HG02588 (cell line): ENCODE results near the gene CTSW.

Experiments
- ATAC-seq: cut with Tn5 transposase; IDR thresholded peaks from one replicate; pipeline ENCODE4 v1.9.1; 2021; ENCODE audit warnings: mild to moderate bottlenecking, moderate library complexity; ENCODE audit not compliant: unreplicated experiment

The CTSW gene

GRCh38 chr11:65866509-65867283 is 12.9 kb upstream of the CTSW start:
- ATAC-seq: no peak

- no peak for ATAC-seq
Measured at GRCh38 chr11:65867284-65868071, 12.2 kb upstream of the CTSW start.

- ATAC-seq: no peak
Measured at GRCh38 chr11:65868076-65868667, 11.5 kb upstream of the CTSW start.

- ATAC-seq: no peak
Measured at GRCh38 chr11:65868907-65869306, 10.7 kb upstream of the CTSW start.

- no peak for ATAC-seq
Measured at GRCh38 chr11:65869643-65870306, 9.9 kb upstream of the CTSW start.

DNA sequence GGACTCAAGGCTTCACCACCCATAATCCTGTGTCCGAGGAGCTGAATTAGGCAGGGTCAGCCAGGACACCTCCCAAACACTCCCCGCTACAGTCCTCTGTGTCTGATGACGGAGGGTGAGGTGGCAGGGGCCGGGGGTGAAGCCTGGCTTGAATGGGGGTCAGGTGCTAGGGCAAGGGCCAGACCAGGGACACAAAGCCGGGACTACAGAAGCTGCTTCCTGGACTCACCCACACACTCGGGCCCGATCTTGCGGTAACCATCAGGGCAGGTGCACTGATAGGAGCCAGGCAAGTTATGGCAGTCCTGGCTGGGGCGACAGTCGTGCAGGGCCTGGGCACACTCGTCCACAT is 9.4 kb upstream of the CTSW start:
- ATAC-seq: no peak

DNA sequence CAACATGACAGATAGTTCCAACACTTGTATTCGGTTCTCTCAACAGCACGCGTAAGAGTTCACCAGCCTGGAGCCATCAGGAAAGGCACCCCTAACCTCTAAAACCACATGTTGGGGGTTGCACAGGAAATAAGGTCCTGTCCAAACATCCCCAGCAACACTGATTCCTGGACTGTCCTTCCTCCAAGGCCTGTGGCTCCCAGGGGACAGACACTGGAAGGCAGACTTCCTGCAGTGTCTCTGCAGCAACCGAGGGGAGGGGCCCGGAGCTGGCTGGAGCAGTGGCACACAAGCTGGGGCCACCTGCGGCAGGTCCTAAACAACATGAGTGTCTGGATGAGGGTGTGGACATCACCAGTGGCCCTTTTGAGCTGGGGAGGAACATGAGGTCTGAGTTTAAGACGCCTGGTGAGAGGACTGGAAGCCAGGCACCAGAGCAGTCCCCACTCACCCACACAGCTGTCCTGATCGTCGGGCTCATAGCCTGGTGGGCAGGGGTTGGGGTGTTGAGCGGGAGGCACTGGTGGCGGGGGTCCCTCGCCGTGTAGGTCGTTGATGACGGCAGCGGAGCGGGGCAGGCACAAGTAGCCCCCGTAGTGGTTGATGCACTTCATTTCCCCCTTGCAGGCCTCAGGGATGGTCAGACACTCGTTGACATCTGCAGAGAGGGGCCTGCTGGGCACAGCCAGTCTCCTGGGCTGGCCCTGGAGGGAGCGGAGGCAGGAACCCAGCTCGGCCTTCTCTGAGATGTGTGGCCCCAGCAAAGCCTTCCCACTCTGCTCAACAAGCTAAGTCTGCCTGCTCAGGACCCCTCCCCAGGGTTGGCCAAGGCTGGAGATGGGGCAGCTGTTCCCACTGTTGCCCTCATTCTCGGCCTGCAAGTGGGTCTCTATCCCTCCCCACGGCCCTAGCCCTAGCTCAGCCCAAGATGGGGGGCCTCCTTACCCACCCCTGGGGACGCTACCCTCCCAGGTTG is 8.6 kb upstream of the CTSW start:
- ATAC-seq: no peak

- ATAC-seq: no peak
Measured at GRCh38 chr11:65871811-65872548, 7.7 kb upstream of the CTSW start.

- no peak for ATAC-seq
Measured at GRCh38 chr11:65872586-65873317, 6.9 kb upstream of the CTSW start, which contains the start of gene EFEMP2. Gene EFEMP2, minus strand, starts transcription at chr11:65872800. Its CDS starts 446 bp downstream, at chr11:65872354.

DNA sequence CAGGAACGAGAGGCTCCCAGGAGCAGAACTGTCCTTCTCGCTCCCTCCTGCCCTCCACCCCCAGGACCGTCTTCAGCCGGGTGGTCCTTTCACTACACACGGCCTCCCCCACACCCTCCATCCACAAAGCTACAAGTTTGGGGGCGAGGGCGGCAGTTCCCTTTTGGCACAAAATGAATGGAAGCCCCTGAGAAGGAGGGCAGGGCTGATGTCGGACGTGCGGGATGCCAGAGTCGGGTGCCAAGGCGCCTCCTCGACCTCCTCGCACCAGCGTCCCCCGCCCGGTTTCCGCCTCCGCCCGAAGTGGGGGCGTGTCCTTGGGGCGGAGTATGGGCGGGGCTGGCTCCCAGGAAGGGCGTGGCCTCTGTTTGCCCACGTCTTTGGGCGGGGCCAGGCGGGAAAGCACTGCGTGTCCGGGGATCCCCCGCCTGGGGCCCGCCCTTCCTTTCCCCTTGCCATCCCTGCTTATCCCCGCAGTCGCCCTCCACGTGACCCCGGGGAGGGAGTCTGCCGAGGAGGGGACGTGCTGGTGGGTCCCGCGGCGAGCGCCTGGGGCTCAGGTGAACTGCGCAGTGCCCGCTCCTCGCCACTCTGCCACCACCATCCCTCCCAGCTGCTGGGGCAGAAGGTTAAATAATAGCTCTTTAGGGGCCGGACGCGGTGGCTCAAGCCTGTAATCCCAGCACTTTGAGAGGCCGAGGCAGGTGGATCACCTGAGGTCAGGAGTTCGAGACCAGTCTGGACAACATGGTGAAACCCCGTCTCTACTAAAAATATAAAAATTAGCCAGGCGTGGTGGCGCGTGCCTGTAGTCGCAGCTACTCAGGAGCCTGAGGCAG is 6.1 kb upstream of the CTSW start:
- peak; percentile 80 for ATAC-seq

DNA sequence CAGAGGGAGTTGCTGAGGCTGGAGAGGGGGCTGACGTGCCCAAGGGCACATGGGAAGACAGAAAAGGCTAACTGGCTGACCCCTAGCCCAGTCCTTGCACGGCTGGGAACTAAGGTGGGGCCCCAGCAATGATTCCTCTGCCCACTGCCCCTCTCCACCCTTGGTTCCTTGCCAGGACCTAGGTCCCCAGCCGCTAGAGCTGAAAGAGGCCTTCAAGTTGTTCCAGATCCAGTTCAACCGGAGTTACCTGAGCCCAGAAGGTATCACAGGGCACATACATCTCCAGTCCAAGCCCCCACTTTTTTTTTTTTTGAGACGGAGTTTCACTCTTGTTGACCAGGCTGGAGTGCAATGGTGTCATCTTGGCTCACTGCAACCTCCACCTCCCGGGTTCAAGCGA is 390 bp downstream of the CTSW start:
- no peak for ATAC-seq

GRCh38 chr11:65880844-65881421 is 1.3 kb downstream of the CTSW start:
- ATAC-seq: no peak

DNA sequence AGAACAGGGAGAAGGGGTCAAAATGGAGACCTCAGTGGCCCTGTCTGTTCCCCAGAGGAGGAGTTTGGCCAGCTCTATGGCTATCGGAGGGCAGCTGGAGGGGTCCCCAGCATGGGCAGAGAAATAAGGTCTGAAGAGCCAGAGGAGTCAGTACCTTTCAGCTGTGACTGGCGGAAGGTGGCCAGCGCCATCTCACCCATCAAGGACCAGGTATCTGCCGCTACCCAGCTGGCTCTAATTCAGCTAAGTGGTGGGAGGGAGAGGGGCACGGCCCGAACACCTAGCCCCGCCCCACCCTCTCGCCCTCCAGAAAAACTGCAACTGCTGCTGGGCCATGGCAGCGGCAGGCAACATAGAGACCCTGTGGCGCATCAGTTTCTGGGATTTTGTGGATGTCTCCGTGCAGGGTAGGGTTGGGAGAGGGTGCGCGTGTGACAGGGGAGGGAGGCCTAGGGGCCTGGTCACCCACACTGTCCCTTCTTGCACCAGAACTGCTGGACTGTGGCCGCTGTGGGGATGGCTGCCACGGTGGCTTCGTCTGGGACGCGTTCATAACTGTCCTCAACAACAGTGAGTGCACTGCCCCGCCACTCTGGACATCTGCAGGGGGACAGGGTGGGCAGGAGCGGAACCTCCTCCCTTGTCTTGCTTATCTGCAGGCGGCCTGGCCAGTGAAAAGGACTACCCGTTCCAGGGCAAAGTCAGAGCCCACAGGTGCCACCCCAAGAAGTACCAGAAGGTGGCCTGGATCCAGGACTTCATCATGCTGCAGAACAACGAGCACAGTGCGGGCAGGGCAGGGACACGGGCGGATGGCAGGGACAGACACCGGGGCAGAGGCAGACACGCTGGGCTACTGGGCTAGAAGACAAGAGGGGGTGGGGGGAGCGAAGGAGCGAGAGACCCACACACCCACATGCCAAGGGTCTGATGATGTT is 2.8 kb downstream of the CTSW start:
- no peak for ATAC-seq

- ATAC-seq: no peak
Measured at GRCh38 chr11:65883058-65883761, 3.6 kb downstream of the CTSW start.

GRCh38 chr11:65883786-65884715 is 4.4 kb downstream of the CTSW start:
- ATAC-seq: no peak
